ENCODE data around the gene ZNF830.
A peak's percentile ranks its signal among the peaks of the same experiment; 100 is the strongest.
"Not testable (repeated sequence)": the region's sequence is repeated elsewhere in the genome, so short reads cannot be mapped to it uniquely, and the experiment has no call there.

The ZNF830 gene

GRCh38 chr17:34930283-34930682 lies 31.1 kb upstream of the ZNF830 start:
- DNase-seq (ENCODE audit: extremely low read depth, low read depth): no peak
- no peak for TF ChIP-seq CTCF (IDR thresholded peaks at IDR 0.05; ENCODE audit: low read depth, low read length, missing control alignments)

GRCh38 chr17:34950780-34951179 lies 10.6 kb upstream of the ZNF830 start:
- not testable (repeated sequence) for H3K4me3 ChIP-seq (replicated peaks; ENCODE audit: low read depth, low read length); DNase-seq (ENCODE audit: extremely low read depth, low read depth)

More at GRCh38 chr17:34930283-34930682, 31.1 kb upstream of the ZNF830 start:
- H3K4me3 ChIP-seq (replicated peaks; ENCODE audit: low read depth, low read length): no peak overlapping the region

- DNase-seq (ENCODE audit: extremely low read depth, low read depth): no peak
- TF ChIP-seq CTCF (IDR thresholded peaks at IDR 0.05; ENCODE audit: low read depth, low read length, missing control alignments): no peak
- no peak overlapping the region for H3K4me3 ChIP-seq (replicated peaks; ENCODE audit: low read depth, low read length)
Measured at GRCh38 chr17:34958438-34958837, 2.9 kb upstream of the ZNF830 start.

GRCh38 chr17:34974179-34974578 lies 12.8 kb downstream of the ZNF830 start:
- no peak overlapping the region for H3K4me3 ChIP-seq (replicated peaks; ENCODE audit: low read depth, low read length)
- no peak for TF ChIP-seq CTCF (IDR thresholded peaks at IDR 0.05; ENCODE audit: low read depth, low read length, missing control alignments)
- no peak for DNase-seq (ENCODE audit: extremely low read depth, low read depth)

GRCh38 chr17:34974794-34975785 lies 13.8 kb downstream of the ZNF830 start:
- DNase-seq (ENCODE audit: extremely low read depth, low read depth): no peak
- TF ChIP-seq CTCF (IDR thresholded peaks at IDR 0.05; ENCODE audit: low read depth, low read length, missing control alignments): no peak
- H3K4me3 ChIP-seq (replicated peaks; ENCODE audit: low read depth, low read length): no peak overlapping the region

GRCh38 chr17:34979153-34979552 lies 17.8 kb downstream of the ZNF830 start:
- peak overlapping the region; percentile 84 for H3K4me3 ChIP-seq (replicated peaks; ENCODE audit: low read depth, low read length)
- no peak for DNase-seq (ENCODE audit: extremely low read depth, low read depth)
- no peak for TF ChIP-seq CTCF (IDR thresholded peaks at IDR 0.05; ENCODE audit: low read depth, low read length, missing control alignments)

- no peak for DNase-seq (ENCODE audit: extremely low read depth, low read depth)
Measured at GRCh38 chr17:34979650-34980352, 18.5 kb downstream of the ZNF830 start.

More at GRCh38 chr17:34979650-34980352, 18.5 kb downstream of the ZNF830 start:
- H3K4me3 ChIP-seq (replicated peaks; ENCODE audit: low read depth, low read length): peak overlapping the region; percentile 84
- no peak for TF ChIP-seq CTCF (IDR thresholded peaks at IDR 0.05; ENCODE audit: low read depth, low read length, missing control alignments)
